Osteocyte (in vitro differentiated cells): ENCODE results near the gene C1QTNF6. TPM values are rescaled to one million over a fixed set of nuclear protein-coding genes. Genes with fewer than 3 reads are reported as not detected.

Source experiments
- DNase-seq: peaks from one replicate; pipeline ENCODE4 v3.0.0; 2021; ENCODE audit warnings: mixed read lengths; ENCODE audit not compliant: unreplicated experiment; ENCODE audit errors: extremely low spot score
- H3K27ac Mint-ChIP-seq: one replicate; pipeline ENCODE4 v1.8.0; 2021; ENCODE audit warnings: mild to moderate bottlenecking, mixed read lengths; ENCODE audit not compliant: unreplicated experiment
- H3K27me3 Mint-ChIP-seq: one replicate; pipeline ENCODE4 v1.8.0; 2021; ENCODE audit warnings: mixed read lengths; ENCODE audit not compliant: unreplicated experiment
- H3K36me3 Mint-ChIP-seq: one replicate; pipeline ENCODE4 v1.8.0; 2021; ENCODE audit warnings: mixed read lengths; ENCODE audit not compliant: unreplicated experiment
- H3K4me1 Mint-ChIP-seq: one replicate; pipeline ENCODE4 v1.8.0; 2021; ENCODE audit warnings: mixed read lengths; ENCODE audit not compliant: unreplicated experiment
- H3K4me3 Mint-ChIP-seq: one replicate; pipeline ENCODE4 v1.8.0; 2021; ENCODE audit warnings: mild to moderate bottlenecking, moderate library complexity, mixed read lengths; ENCODE audit not compliant: unreplicated experiment
- H3K9me3 Mint-ChIP-seq: one replicate; pipeline ENCODE4 v1.8.0; 2021; ENCODE audit warnings: mixed read lengths; ENCODE audit not compliant: unreplicated experiment
- CTCF ChIP-seq: fragments of 200-600 bp; sonication (generic); IDR thresholded peaks from 2 replicates; pipeline ENCODE4 v1.5.0; 2021; ENCODE audit warnings: antibody characterized with exemption, mild to moderate bottlenecking, moderate library complexity
- total RNA-seq: library from RNA; stranded (reverse); gene quantifications from 2 replicates; pipeline ENCODE4 v1.2.1, GENCODE V29; 2021

C1QTNF6 gene
- total RNA-seq, 1 donor from 2014 or later, result 36.4 TPM

GRCh38 chr22:37160027-37160426 is 28.0 kb downstream of the C1QTNF6 start:
- no peaks in the 10 kb centered on the region for H3K36me3 Mint-ChIP-seq
- no peak for DNase-seq

GRCh38 chr22:37158963-37159290 is 29.1 kb downstream of the C1QTNF6 start:
- no peak for TF ChIP-seq CTCF
- H3K9me3 Mint-ChIP-seq, result peaks cover 4% of the 10 kb centered on the region
- no peak for DNase-seq
- H3K4me3 Mint-ChIP-seq, result no peak overlapping the region
- H3K27ac Mint-ChIP-seq, result no peak overlapping the region
- no peaks in the 10 kb centered on the region for H3K4me1 Mint-ChIP-seq
- peaks cover 37% of the 10 kb centered on the region for H3K27me3 Mint-ChIP-seq
- H3K36me3 Mint-ChIP-seq, result no peaks in the 10 kb centered on the region

More at GRCh38 chr22:37160027-37160426, 28.0 kb downstream of the C1QTNF6 start:
- TF ChIP-seq CTCF, result no peak
- Mint-ChIP-seq H3K27ac (no peak overlapping the region), H3K9me3 (peaks cover 4% of the 10 kb centered on the region), H3K4me1 (no peaks in the 10 kb centered on the region), H3K4me3 (no peak overlapping the region), H3K27me3 (peaks cover 37% of the 10 kb centered on the region)

- peaks cover 41% of the 10 kb centered on the region for H3K27me3 Mint-ChIP-seq
- H3K4me1 Mint-ChIP-seq, result no peaks in the 10 kb centered on the region
- H3K9me3 Mint-ChIP-seq, result peaks cover 4% of the 10 kb centered on the region
- H3K4me3 Mint-ChIP-seq, result no peak overlapping the region
- H3K27ac Mint-ChIP-seq, result no peak overlapping the region
- DNase-seq, result no peak
- no peaks in the 10 kb centered on the region for H3K36me3 Mint-ChIP-seq
- no peak for TF ChIP-seq CTCF
Observed at GRCh38 chr22:37157516-37158285, 30.3 kb downstream of the C1QTNF6 start.

GRCh38 chr22:37156686-37157435 is 31.2 kb downstream of the C1QTNF6 start:
- Mint-ChIP-seq H3K9me3 (peaks cover 8% of the 10 kb centered on the region), H3K4me1 (no peaks in the 10 kb centered on the region), H3K36me3 (no peaks in the 10 kb centered on the region), H3K4me3 (no peak overlapping the region), H3K27ac (no peak overlapping the region), H3K27me3 (peaks cover 48% of the 10 kb centered on the region)
- DNase-seq, result no peak
- TF ChIP-seq CTCF, result no peak

GRCh38 chr22:37155971-37156370 is 32.1 kb downstream of the C1QTNF6 start:
- H3K27ac Mint-ChIP-seq, result no peak overlapping the region
- TF ChIP-seq CTCF, result no peak
- H3K4me3 Mint-ChIP-seq, result no peak overlapping the region
- no peaks in the 10 kb centered on the region for H3K36me3 Mint-ChIP-seq
- H3K9me3 Mint-ChIP-seq, result peaks cover 17% of the 10 kb centered on the region
- DNase-seq, result no peak
- peaks cover 53% of the 10 kb centered on the region for H3K27me3 Mint-ChIP-seq
- H3K4me1 Mint-ChIP-seq, result no peaks in the 10 kb centered on the region
